ENCODE data around the gene SRPRA. TPM values are rescaled to one million over a fixed set of nuclear protein-coding genes. Genes with fewer than 3 reads are reported as not detected.

The SRPRA gene
- total and polyA plus RNA-seq, 2 donors (not counting 1 experiment from before 2014, with no cell fraction given): 115 to 136 TPM

DNA sequence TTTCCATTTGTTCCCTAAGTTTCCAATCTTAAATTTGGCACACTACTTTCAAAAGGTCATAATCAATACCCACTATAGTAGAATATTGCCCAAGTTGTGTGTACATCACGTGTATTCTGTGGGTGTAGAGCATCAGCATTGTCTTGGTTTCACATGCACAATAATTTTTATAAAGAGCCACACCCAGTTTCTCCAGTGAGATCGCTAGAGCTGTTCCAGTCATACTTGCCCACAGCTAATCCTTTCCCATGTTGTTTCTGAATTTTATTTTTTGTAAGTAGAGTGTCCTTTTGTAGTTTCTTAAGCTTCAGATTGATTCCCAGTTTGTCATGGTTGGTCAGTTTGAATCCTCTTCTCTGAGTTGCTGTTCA lies 43.4 kb downstream of the SRPRA start:
- peaks cover 23% of the 10 kb centered on the region for H3K79me2 ChIP-seq (ENCODE audit: control insufficient read depth, insufficient read depth, low read length)
- no peak for TF ChIP-seq EZH2 (IDR thresholded peaks at IDR 0.05; ENCODE audit: borderline replicate concordance, insufficient read depth, low read depth, low read length, poor library complexity, severe bottlenecking)
- TF ChIP-seq CTCF (IDR thresholded peaks at IDR 0.05): no peak
- H3K9me3 ChIP-seq (ENCODE audit: control extremely low read depth in 1 of 3, control insufficient read depth in 2 of 3, insufficient read depth in 1 of 3, low read length in 2 of 3): peaks cover 0 to 12% (median 0%) of the 10 kb centered on the region in 3 donors
- H3K27ac Mint-ChIP-seq: no peak overlapping the region
- H3K4me3 Mint-ChIP-seq: no peak overlapping the region
- no peaks in the 10 kb centered on the region for H3K4me1 Mint-ChIP-seq
- H4K20me1 ChIP-seq (ENCODE audit: control insufficient read depth, insufficient read depth, low read length, poor library complexity, severe bottlenecking): no peaks in the 10 kb centered on the region
- ATAC-seq (ENCODE audit: low read depth) (no peak), DNase-seq (no peak)
- H3K27me3 Mint-ChIP-seq: no peaks in the 10 kb centered on the region
- H3K9ac ChIP-seq (ENCODE audit: low read length): no peak overlapping the region
- intact Hi-C loops (cut with micrococcal nuclease): no loop called here
- POLR2A ChIA-PET: no interaction called here
- WGBS (ENCODE audit: insufficient coverage): no CpG with 5 or more reads among the region's 2 CpGs
- H3K4me1 ChIP-seq (ENCODE audit: control insufficient read depth in 2 of 2, insufficient read depth in 2 of 2, low read length in 2 of 2): no peaks in the 10 kb centered on the region
- H3K27ac ChIP-seq (ENCODE audit: low read length in 2 of 2): no peak overlapping the region
- no peak overlapping the region for H2AFZ ChIP-seq (ENCODE audit: insufficient read depth, low read depth, low read length, poor library complexity, severe bottlenecking)
- H3K9me3 Mint-ChIP-seq (ENCODE audit: insufficient read depth): peaks cover 2% of the 10 kb centered on the region
- no peaks in the 10 kb centered on the region for H3K27me3 ChIP-seq (replicated peaks in 1 of 4; ENCODE audit: control extremely low read depth in 1 of 4, control insufficient read depth in 3 of 4, insufficient read depth in 4 of 4, low read length in 3 of 4)
- H3K4me2 ChIP-seq (replicated peaks; ENCODE audit: low read depth, low read length, poor library complexity, severe bottlenecking): no peak overlapping the region
- H3K4me3 ChIP-seq (ENCODE audit: control extremely low read depth in 1 of 5, extremely low read depth in 1 of 5, insufficient read depth in 1 of 5, low read depth in 2 of 5, low read length in 4 of 5): no peak overlapping the region
- CTCF ChIA-PET: no interaction called here
- peaks cover 7% of the 10 kb centered on the region in 2 experiments for H3K36me3 ChIP-seq (replicated peaks in 1 of 2; ENCODE audit: control extremely low read depth in 1 of 2, control insufficient read depth in 1 of 2, extremely low read depth in 1 of 2, insufficient read depth in 2 of 2, low read length in 1 of 2)

- intact Hi-C loops (cut with micrococcal nuclease): no loop called here
- H3K9ac ChIP-seq (ENCODE audit: low read length): no peak overlapping the region
- peaks cover 3 to 4% of the 10 kb centered on the region in 2 experiments for H3K36me3 ChIP-seq (replicated peaks in 1 of 2; ENCODE audit: control extremely low read depth in 1 of 2, control insufficient read depth in 1 of 2, extremely low read depth in 1 of 2, insufficient read depth in 2 of 2, low read length in 1 of 2)
- no peak overlapping the region for H3K4me2 ChIP-seq (replicated peaks; ENCODE audit: low read depth, low read length, poor library complexity, severe bottlenecking)
- Mint-ChIP-seq H3K27ac (no peak overlapping the region), H3K9me3 (ENCODE audit: insufficient read depth) (peaks cover 2% of the 10 kb centered on the region), H3K4me1 (no peaks in the 10 kb centered on the region), H3K27me3 (no peaks in the 10 kb centered on the region), H3K4me3 (no peak overlapping the region)
- no peaks in the 10 kb centered on the region for H3K4me1 ChIP-seq (ENCODE audit: control insufficient read depth in 2 of 2, insufficient read depth in 2 of 2, low read length in 2 of 2)
- no peak overlapping the region for H3K27ac ChIP-seq (ENCODE audit: low read length in 2 of 2)
- peaks cover 0 to 12% (median 0%) of the 10 kb centered on the region in 3 donors for H3K9me3 ChIP-seq (ENCODE audit: control extremely low read depth in 1 of 3, control insufficient read depth in 2 of 3, insufficient read depth in 1 of 3, low read length in 2 of 3)
- ATAC-seq (ENCODE audit: low read depth) (no peak), DNase-seq (no peak)
- CTCF ChIA-PET: no interaction called here
- peaks cover 28% of the 10 kb centered on the region for H3K79me2 ChIP-seq (ENCODE audit: control insufficient read depth, insufficient read depth, low read length)
- H3K27me3 ChIP-seq (replicated peaks in 1 of 4; ENCODE audit: control extremely low read depth in 1 of 4, control insufficient read depth in 3 of 4, insufficient read depth in 4 of 4, low read length in 3 of 4): no peaks in the 10 kb centered on the region
- no peak overlapping the region for H3K4me3 ChIP-seq (ENCODE audit: control extremely low read depth in 1 of 5, extremely low read depth in 1 of 5, insufficient read depth in 1 of 5, low read depth in 2 of 5, low read length in 4 of 5)
- H2AFZ ChIP-seq (ENCODE audit: insufficient read depth, low read depth, low read length, poor library complexity, severe bottlenecking): no peak overlapping the region
- WGBS (ENCODE audit: insufficient coverage): 98% methylated on average over 5 of the region's 6 CpGs
- POLR2A ChIA-PET: no interaction called here
- no peaks in the 10 kb centered on the region for H4K20me1 ChIP-seq (ENCODE audit: control insufficient read depth, insufficient read depth, low read length, poor library complexity, severe bottlenecking)
- TF ChIP-seq EZH2 (IDR thresholded peaks at IDR 0.05; ENCODE audit: borderline replicate concordance, insufficient read depth, low read depth, low read length, poor library complexity, severe bottlenecking) (no peak), CTCF (IDR thresholded peaks at IDR 0.05) (no peak)
Observed at GRCh38 chr11:126224647-126225294, 43.9 kb downstream of the SRPRA start.

Data from B cell (primary cell).